H9 (cell line): ENCODE data around the gene P4HA2. TPM values are rescaled to one million over a fixed set of nuclear protein-coding genes. Genes with fewer than 3 reads are reported as not detected.

ENCODE experiments used
- DNase-seq: peaks from one replicate; pipeline ENCODE4 v3.0.0-alpha.2; 2017
- H2AFZ ChIP-seq: one replicate; pipeline ENCODE4 v1.6.1; 2013; ENCODE audit warnings: mild to moderate bottlenecking, low read length, control low read depth, moderate library complexity
- H2AK5ac ChIP-seq: 2 replicates; pipeline ENCODE4 v1.6.1; 2013; ENCODE audit warnings: low read length, control low read depth, mixed read lengths; ENCODE audit not compliant: insufficient read length
- H2BK120ac ChIP-seq: one replicate; pipeline ENCODE4 v1.6.1; 2013; ENCODE audit warnings: low read depth, mild to moderate bottlenecking, low read length, control low read depth, inconsistent platforms; ENCODE audit not compliant: poor library complexity, severe bottlenecking
- H2BK12ac ChIP-seq: 2 replicates; pipeline ENCODE4 v1.6.1; 2013; ENCODE audit warnings: low read length, control low read depth, mixed read lengths, low read depth; ENCODE audit not compliant: insufficient read length
- H2BK15ac ChIP-seq: 2 replicates; pipeline ENCODE4 v1.6.1; 2013; ENCODE audit warnings: low read depth, low read length, control low read depth
- H2BK20ac ChIP-seq: one replicate; pipeline ENCODE4 v1.6.1; 2013; ENCODE audit warnings: low read depth, mild to moderate bottlenecking, low read length, control low read depth, inconsistent platforms; ENCODE audit not compliant: poor library complexity, severe bottlenecking
- H2BK5ac ChIP-seq: 2 replicates; pipeline ENCODE4 v1.6.1; 2013; ENCODE audit warnings: low read length, control low read depth, mixed read lengths; ENCODE audit not compliant: insufficient read length
- H3K14ac ChIP-seq: 2 replicates; pipeline ENCODE4 v1.6.1; 2013; ENCODE audit warnings: low read length, control low read depth; ENCODE audit not compliant: insufficient read depth
- H3K18ac ChIP-seq: 2 replicates; pipeline ENCODE4 v1.6.1; 2013; ENCODE audit warnings: low read depth, mild to moderate bottlenecking, mixed read lengths, low read length, control low read depth; ENCODE audit not compliant: insufficient read length
- H3K23ac ChIP-seq: 2 replicates; pipeline ENCODE4 v1.6.1; 2013; ENCODE audit warnings: low read length, control low read depth, mixed read lengths, low read depth; ENCODE audit not compliant: insufficient read length
- H3K23me2 ChIP-seq: 2 replicates; pipeline ENCODE4 v1.6.1; 2013; ENCODE audit warnings: low read depth, mild to moderate bottlenecking, mixed read lengths, low read length, control low read depth; ENCODE audit not compliant: insufficient read length, poor library complexity, severe bottlenecking
- H3K27ac ChIP-seq: 2 replicates; pipeline ENCODE4 v1.5.1; 2013; ENCODE audit warnings: low read length, control low read depth, mixed read lengths, low read depth; ENCODE audit not compliant: insufficient read length
- H3K27me3 ChIP-seq: 2 replicates; pipeline ENCODE4 v1.6.1; 2013; ENCODE audit warnings: low read length, control low read depth, inconsistent platforms; ENCODE audit not compliant: insufficient read depth
- H3K4ac ChIP-seq: 2 replicates; pipeline ENCODE4 v1.6.1; 2013; ENCODE audit warnings: low read depth, mild to moderate bottlenecking, control low read depth, inconsistent platforms, low read length, moderate library complexity
- H3K4me1 ChIP-seq: 2 replicates; pipeline ENCODE4 v1.6.1; 2013; ENCODE audit warnings: low read length, control low read depth, inconsistent platforms; ENCODE audit not compliant: insufficient read depth
- H3K4me2 ChIP-seq: 2 replicates; pipeline ENCODE4 v1.6.1; 2013; ENCODE audit warnings: low read length, control low read depth, mixed read lengths; ENCODE audit not compliant: insufficient read length, insufficient read depth
- H3K56ac ChIP-seq: 2 replicates; pipeline ENCODE4 v1.6.1; 2013; ENCODE audit warnings: low read depth, mild to moderate bottlenecking, mixed read lengths, low read length, control low read depth; ENCODE audit not compliant: insufficient read length
- H3K79me1 ChIP-seq: 2 replicates; pipeline ENCODE4 v1.6.1; 2013; ENCODE audit warnings: low read depth, mild to moderate bottlenecking, moderate library complexity, low read length, control low read depth, inconsistent platforms; ENCODE audit not compliant: insufficient read depth, poor library complexity, severe bottlenecking
- H3K79me2 ChIP-seq: 2 replicates; pipeline ENCODE4 v1.6.1; 2013; ENCODE audit warnings: low read length, control low read depth, inconsistent platforms; ENCODE audit not compliant: insufficient read depth
- H3K9ac ChIP-seq: 2 replicates; pipeline ENCODE4 v1.6.1; 2013; ENCODE audit warnings: low read length, control low read depth, mixed read lengths; ENCODE audit not compliant: insufficient read length; ENCODE audit errors: extremely low read depth
- H3K9me3 ChIP-seq: one replicate; pipeline ENCODE4 v1.6.1; 2013; ENCODE audit warnings: low read depth, low read length, inconsistent platforms; ENCODE audit not compliant: control insufficient read depth
- H3T11ph ChIP-seq: one replicate; pipeline ENCODE4 v1.6.1; 2013; ENCODE audit warnings: mild to moderate bottlenecking, low read length, control low read depth, inconsistent platforms
- H4K20me1 ChIP-seq: one replicate; pipeline ENCODE4 v1.6.1; 2013; ENCODE audit not compliant: control insufficient read depth, insufficient read length, insufficient read depth
- H4K5ac ChIP-seq: 2 replicates; pipeline ENCODE4 v1.6.1; 2013; ENCODE audit warnings: low read depth, mild to moderate bottlenecking, mixed read lengths, low read length, control low read depth; ENCODE audit not compliant: insufficient read length
- H4K8ac ChIP-seq: replicated peaks from 2 replicates; pipeline ENCODE4 v1.6.1; 2013; ENCODE audit warnings: low read length, control low read depth, mixed read lengths, low read depth; ENCODE audit not compliant: insufficient read length
- H4K91ac ChIP-seq: 2 replicates; pipeline ENCODE4 v1.6.1; 2013; ENCODE audit warnings: low read depth, mild to moderate bottlenecking, moderate library complexity, mixed read lengths, low read length, control low read depth; ENCODE audit not compliant: insufficient read length
- H3K27ac Mint-ChIP-seq, 3 experiments: 2 replicates in 2 of 3; 3 replicates in 1 of 3; pipeline ENCODE4 v1.8.0; 2020 to 2021; ENCODE audit warnings: mixed read lengths in 3 of 3, mild to moderate bottlenecking in 1 of 3, moderate library complexity in 1 of 3
- H3K27me3 Mint-ChIP-seq: 2 replicates; pipeline ENCODE4 v1.8.0; 2021; ENCODE audit warnings: low read depth, mild to moderate bottlenecking, moderate library complexity, mixed read lengths
- H3K36me3 Mint-ChIP-seq, 3 experiments: 2 replicates in 2 of 3; 3 replicates in 1 of 3; pipeline ENCODE4 v1.8.0; 2020 to 2021; ENCODE audit warnings: low read depth in 3 of 3, mixed read lengths in 3 of 3; ENCODE audit not compliant: insufficient read depth in 1 of 3
- H3K4me1 Mint-ChIP-seq, 2 experiments: 2 replicates each; pipeline ENCODE4 v1.8.0; 2020; ENCODE audit warnings: mixed read lengths in 2 of 2
- H3K4me3 Mint-ChIP-seq, 2 experiments: 2 replicates in 1 of 2; 3 replicates in 1 of 2; pipeline ENCODE4 v1.8.0; 2020 to 2021; ENCODE audit warnings: mild to moderate bottlenecking in 2 of 2, mixed read lengths in 2 of 2, moderate library complexity in 1 of 2
- H3K9me3 Mint-ChIP-seq, 2 experiments: 2 replicates in 1 of 2; 3 replicates in 1 of 2; pipeline ENCODE4 v1.8.0; 2020; ENCODE audit warnings: mild to moderate bottlenecking in 2 of 2, mixed read lengths in 2 of 2, moderate library complexity in 1 of 2
- WGBS: extraction: QIAGEN DNeasy Blood & Tissue Kit; methylation state at CpG from one replicate; pipeline ENCODE4 v1.1.7; 2013; ENCODE audit warnings: missing lambda C conversion rate, low lambda C conversion rate, mixed read lengths; ENCODE audit not compliant: insufficient read length; ENCODE audit errors: extremely low coverage; 5-methylcytosine and 5-hydroxymethylcytosine counted together
- total RNA-seq: library from RNA; stranded (reverse); gene quantifications from 2 replicates; pipeline ENCODE4 v1.2.1, GENCODE V29; 2021
- TF ChIP-seq, protein P1 (sequence below): fragments of 200-600 bp; sonication (generic); conservative IDR thresholded peaks from 3 replicates; pipeline ENCODE4 v1.8.0; 2021; ENCODE audit warnings: antibody characterized with exemption, mild to moderate bottlenecking

Gene P4HA2
- total RNA-seq, 1 experiment from 2014 or later: 15.3 TPM

DNA sequence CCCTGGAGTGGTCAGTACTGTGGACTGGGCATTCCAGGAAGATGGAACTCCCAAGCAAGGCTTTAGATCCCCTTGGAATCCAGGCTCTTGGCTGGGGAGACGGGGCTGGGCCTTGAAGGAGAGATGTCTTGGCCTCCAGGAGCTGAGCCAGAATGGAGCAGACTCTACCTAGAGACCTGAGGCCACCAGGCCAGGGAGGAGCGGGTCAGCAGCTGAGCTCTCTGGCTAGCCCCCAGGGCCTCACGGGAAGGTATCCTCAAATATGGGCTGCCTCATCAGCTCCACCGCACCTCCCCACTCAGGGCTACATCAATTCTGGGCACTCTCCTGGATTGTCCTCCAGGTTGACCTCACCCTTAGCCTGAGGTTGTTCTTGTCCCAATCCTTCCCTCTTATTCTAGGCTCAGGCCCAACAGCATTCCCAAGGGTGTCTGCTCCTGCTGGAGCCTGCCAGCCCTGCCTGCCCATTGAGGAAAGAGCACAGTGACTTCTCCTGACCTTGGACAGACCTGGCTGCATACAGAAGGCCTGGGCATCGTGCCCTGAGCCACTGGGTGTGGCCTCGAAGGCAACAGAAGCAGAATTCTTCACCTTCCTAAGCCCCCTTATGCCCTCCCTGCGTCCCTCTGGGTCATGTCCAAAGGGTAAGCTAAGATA is 26.8 kb upstream of the P4HA2 start:
- peaks cover 26% of the 10 kb centered on the region for H3K27me3 Mint-ChIP-seq
- no peak overlapping the region for H3K9ac ChIP-seq
- no peaks in the 10 kb centered on the region for H3K23me2 ChIP-seq
- DNase-seq: peak; percentile 12
- H3K27ac Mint-ChIP-seq: 0 out of 7 replicates have a peak overlapping the region, but pooled peaks of 1 of the 3 experiments have one; percentile 35
- H3T11ph ChIP-seq: no peak overlapping the region
- no peaks in the 10 kb centered on the region; the same call in 1 of the 2 replicates for H3K27me3 ChIP-seq
- H2BK20ac ChIP-seq: no peak overlapping the region
- H4K8ac ChIP-seq: no peak overlapping the region
- H3K14ac ChIP-seq: no peak overlapping the region
- no peak overlapping the region for H2BK12ac ChIP-seq
- H3K23ac ChIP-seq: no peak overlapping the region
- no peaks in the 10 kb centered on the region for H3K79me1 ChIP-seq
- H4K91ac ChIP-seq: no peak overlapping the region
- TF ChIP-seq, protein P1, sequence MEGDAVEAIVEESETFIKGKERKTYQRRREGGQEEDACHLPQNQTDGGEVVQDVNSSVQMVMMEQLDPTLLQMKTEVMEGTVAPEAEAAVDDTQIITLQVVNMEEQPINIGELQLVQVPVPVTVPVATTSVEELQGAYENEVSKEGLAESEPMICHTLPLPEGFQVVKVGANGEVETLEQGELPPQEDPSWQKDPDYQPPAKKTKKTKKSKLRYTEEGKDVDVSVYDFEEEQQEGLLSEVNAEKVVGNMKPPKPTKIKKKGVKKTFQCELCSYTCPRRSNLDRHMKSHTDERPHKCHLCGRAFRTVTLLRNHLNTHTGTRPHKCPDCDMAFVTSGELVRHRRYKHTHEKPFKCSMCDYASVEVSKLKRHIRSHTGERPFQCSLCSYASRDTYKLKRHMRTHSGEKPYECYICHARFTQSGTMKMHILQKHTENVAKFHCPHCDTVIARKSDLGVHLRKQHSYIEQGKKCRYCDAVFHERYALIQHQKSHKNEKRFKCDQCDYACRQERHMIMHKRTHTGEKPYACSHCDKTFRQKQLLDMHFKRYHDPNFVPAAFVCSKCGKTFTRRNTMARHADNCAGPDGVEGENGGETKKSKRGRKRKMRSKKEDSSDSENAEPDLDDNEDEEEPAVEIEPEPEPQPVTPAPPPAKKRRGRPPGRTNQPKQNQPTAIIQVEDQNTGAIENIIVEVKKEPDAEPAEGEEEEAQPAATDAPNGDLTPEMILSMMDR: no peak
- no peak overlapping the region for H3K4me3 Mint-ChIP-seq
- H3K9me3 ChIP-seq: no peaks in the 10 kb centered on the region
- H3K27ac ChIP-seq: no peak overlapping the region
- H3K79me2 ChIP-seq: no peaks in the 10 kb centered on the region
- H3K4me1 ChIP-seq: peaks cover 4% of the 10 kb centered on the region; the same call in 1 of the 2 replicates
- H2BK120ac ChIP-seq: no peak overlapping the region
- H3K18ac ChIP-seq: no peak overlapping the region
- H3K36me3 Mint-ChIP-seq: no peaks in the 10 kb centered on the region
- H2AFZ ChIP-seq: no peak overlapping the region
- H3K56ac ChIP-seq: no peak overlapping the region
- no peak overlapping the region for H4K5ac ChIP-seq
- H3K9me3 Mint-ChIP-seq: no peaks in the 10 kb centered on the region
- no peak overlapping the region for H2AK5ac ChIP-seq
- WGBS: no CpG with 5 or more reads among the region's 7 CpGs
- H3K4me2 ChIP-seq: no peak overlapping the region
- H3K4ac ChIP-seq: no peak overlapping the region
- H2BK15ac ChIP-seq: no peak overlapping the region
- H4K20me1 ChIP-seq: no peaks in the 10 kb centered on the region
- peaks cover 20 to 30% of the 10 kb centered on the region in 2 experiments for H3K4me1 Mint-ChIP-seq
- no peak overlapping the region for H2BK5ac ChIP-seq
